NCI-H226 (cell line): ENCODE measurements around the gene POMT2.
"Not testable (repeated sequence)": the region's sequence is repeated elsewhere in the genome, so short reads cannot be mapped to it uniquely, and the experiment has no call there.

Source experiments
- DNase-seq: peaks from one replicate; pipeline ENCODE4 v3.0.0-alpha.2; 2015

Gene POMT2

DNA sequence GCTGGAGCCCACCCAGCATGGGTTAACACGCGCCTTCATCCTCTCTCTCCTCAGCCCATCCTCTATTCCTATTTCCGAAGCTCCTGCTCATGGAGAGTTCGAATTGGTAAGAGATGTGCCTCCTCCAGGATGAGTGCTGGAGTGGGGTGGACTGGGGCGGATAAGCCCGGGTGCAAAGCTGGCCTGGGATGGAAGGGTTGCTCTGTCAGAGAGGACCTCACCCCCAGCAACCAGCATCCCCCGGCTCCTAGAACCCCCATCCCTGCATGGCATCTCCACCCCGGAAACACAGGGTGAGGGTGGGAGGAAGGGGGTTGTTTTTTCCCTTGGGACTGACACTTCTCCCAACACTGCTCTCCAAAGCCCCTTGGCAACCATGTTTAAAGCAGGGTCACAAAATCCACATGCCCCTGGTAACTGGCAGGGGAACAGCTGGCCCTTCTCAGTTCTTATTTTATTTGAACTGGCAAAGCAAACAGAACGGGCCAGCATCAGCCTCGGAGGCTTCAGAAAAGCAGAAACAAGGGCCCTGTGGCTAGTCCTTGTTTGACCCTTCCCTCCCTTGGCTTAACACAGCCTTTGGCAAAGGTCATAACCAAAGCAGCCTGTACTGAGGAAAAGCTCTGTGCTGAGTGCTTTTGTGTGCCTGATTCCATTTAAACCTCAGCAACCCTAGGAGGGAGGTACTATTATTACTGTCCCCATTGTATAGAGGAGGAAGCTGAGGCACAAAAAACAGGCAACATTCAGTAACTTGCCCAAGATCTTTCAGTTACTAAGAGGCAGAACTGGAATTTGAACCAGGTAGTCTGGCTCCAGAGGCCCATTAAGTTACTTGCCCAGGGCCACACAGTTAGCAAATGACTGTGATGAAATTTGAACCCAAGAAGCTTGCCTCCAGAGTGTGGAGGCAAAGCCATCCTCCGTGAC is 4.4 kb upstream of the POMT2 start:
- DNase-seq = no peak

DNA sequence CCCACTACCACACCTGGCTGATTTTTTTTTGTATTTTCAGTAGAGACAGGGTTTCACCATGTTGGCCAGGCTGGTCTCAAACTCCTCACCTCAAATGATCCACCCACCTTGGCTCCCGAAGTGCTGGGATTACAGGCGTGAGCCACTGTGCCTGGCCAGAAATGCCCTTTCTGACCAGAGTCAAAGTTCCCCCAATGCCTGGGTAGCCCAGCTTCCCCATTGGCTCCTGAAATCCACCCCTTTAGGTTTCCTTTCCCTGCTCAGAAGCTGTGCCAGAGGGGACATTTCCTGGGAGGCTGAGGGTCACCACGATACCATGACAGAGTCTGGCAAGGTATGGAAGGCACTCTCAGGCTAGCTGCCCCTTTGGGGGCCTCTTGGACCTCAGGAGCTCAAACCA is 3.6 kb upstream of the POMT2 start:
- no peak for DNase-seq

DNA sequence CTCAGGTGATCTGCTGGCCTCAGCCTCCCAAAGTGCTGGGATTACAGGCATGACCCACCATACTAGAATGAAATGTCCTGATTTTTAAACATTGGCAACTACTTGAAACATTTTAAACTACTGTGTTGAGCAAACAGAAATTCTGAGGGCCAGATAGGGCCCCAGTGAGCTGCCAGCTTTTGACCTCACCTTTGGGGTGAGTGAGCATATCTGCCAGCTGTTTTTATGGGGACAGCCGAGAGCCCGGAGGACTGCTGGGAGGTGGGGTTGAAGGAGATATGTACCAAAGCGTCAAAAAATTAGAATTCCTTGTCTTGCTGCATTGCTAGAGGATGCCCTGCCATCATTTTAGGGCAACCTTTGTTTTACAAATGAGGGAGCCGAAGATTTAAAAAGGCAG is 2.9 kb upstream of the POMT2 start:
- no peak for DNase-seq

DNA sequence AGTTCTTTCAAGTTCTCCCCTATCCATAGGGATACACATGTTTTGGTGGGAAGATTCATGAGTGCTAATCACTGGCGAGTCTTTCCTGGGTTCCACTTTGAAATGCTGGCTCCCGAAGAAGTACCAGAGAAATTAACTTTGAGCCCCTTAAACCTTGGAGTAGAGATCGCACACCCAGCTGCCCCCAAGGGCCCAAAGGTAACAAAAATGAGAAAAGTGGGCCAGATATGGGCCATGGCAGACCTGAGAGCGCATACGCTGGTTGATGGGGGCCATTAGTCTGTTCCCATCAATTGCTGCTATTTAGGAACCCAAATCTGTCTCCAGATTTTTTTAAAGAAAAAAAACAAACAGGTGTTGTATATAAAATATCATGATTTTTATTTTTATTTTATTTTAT is 2.3 kb upstream of the POMT2 start:
- no peak for DNase-seq

DNA sequence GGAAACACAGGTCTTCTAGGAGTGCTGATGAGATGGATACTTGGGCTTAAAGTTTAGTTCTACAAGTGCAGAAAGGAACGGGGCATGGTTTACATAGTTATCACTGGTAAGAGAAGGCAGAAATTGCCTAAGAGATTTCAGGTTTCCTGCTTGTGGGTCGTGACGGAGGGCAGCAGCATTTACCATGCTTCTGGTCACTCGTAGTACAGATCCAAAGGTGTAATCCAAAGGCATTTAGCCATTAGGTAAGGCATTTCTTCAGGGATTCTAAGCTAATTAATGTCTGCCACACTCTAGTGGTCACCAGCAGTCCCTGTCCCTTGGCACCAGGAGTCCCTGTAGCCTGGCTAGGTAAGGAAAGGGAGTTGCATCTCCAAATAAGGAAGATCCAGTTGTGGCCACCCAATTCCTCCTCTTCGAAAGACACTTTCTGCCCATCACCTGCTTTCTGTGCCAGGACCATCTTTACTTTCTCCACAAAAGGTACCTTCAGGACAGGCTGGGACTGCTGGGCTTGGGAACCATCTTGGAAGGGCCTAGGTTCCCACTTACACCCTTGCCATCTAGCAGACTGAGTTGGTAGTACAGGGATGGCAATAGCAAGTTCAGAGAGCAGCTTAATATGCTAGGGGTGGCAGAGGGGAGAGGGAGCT is 1.7 kb upstream of the POMT2 start:
- DNase-seq = no peak

DNA sequence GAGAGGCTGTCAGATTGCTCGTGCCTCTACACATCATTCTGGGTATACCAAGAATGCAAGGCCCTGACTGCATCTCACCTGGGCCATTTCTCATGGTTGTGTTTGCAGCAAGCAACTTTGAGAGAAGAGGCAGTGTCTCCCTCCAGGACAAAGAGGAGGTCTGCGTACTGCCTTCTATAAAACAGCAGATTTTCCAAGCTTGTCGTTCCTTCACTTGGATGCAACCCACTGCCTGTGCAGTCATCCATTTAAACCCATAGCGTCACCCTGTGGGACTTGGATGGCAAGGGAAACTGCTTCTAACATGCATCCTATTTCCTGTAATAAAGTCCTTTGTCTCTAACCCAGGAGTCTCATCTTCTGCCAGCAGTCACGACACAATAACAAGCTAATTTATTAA is 1.3 kb downstream of the POMT2 start:
- no peak for DNase-seq

DNA sequence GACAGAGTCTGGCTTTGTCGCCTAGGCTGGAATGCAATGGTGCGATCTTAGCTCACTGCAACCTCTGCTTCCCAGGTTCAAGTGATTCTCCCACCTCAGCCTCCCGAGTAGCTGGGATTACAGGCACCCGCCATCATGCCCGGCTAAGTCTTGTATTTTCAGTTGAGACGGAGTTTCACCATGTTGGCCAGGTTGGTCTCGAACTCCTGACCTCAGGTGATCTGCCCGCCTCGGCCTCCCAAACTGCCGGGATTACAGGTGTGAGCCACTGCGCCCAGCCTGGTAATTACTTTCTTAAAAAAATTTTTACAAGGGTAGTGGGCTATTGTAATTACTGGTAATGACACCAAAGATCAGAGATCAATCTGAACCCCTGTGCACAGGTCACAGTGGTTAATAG is 1.9 kb downstream of the POMT2 start:
- not testable (repeated sequence) for DNase-seq

DNA sequence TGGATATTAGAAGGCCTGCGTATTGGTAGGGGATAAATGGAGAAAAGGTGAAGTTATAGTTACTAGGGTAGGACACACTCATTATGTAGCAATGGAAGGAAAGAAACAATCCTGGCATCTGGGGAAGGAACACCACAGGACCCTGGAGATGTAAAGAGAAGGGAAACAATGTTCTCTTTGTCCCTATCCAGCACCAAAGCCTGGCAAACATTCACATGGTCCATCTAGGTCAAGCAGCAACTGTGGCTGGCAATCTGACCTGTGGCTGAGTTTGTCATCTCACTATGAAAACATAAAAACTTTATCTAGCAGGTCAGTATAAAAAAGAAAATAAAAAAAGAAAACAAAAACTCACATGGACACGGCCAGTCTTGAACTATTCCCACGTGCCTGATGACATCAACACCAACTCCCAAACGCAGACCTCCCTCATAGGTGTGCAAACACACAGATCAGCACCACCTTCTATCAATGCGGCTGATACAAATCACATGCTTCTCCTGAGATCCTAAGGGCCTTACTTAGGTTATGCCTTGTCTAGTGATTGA is 2.6 kb downstream of the POMT2 start:
- no peak for DNase-seq

DNA sequence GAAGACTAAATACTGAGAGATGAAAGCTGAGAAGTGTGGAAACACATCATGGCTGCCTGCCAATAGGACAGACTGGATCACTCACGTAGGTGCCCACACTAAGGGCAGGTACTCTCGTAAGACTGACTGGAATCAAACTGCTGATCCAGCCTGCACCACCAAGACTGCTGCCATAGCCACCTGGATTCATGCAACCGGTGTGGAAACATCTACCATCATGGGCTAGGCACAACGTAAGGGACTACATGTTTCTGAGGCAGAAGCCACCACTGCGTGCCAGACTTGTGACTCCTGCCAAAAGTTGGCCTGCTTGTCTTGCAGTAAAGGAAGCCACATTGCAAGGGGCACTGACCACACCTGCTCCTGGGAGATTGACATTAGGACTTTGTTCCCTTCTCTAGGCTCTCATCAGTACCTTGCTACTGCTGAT is 3.8 kb downstream of the POMT2 start:
- no peak for DNase-seq

DNA sequence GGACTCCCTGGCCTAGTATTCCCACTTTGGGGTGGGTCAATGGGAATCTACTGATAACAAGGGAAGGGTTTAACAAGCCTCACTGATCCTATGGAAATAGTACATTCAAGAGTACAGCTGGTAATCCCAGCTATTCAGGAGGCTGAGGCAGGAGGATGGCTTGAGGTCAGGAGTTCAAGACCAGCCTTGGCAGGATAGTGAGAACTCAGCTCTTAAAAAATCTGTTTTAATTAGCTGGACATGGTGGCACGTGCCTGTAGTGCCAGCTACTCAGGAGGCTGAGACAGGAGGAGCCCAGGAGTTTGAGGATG is 4.5 kb downstream of the POMT2 start:
- no peak for DNase-seq

DNA sequence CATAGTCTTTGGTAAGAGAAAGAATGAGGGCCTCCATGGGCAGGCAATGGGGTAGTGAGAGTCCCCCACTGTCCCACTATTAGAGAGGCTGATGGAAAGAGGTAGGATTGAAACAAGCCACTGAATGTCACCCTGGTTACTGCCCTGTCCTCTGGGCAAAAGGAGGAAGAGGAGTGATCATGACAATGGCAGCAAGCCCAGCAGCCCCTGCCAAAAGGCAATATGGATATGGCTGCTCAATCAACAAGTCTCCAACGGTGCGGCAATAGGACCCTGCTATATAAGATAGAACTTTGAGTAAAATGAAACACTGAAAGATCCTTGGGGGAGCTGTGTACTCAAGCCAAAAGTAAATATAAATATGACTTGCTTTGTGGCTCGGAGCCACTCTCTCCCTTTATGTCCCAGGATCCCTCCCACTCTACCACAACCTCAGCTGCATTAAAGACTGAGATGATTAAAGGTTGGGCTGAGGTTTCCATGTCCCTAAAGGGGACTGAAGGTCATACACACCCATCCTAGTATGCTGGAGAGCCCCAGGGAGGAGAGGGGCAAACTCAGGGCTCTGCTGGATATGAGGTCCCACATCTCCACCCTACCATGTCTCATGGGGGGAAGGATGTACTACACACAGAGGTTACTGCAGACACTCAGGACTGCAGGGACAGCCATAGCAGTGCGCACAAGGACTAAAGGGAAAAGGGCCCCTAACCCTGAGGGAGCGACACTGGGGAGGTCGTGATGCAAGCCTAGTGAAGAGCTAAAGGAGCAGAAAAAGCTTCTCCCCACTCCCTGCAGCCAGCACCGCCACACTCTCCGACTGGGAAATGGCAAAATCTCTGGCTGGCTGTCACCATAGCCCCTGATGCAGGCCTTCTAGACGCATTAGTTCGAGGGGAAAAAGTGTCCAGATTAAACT is 5.9 kb downstream of the POMT2 start:
- DNase-seq = no peak

DNA sequence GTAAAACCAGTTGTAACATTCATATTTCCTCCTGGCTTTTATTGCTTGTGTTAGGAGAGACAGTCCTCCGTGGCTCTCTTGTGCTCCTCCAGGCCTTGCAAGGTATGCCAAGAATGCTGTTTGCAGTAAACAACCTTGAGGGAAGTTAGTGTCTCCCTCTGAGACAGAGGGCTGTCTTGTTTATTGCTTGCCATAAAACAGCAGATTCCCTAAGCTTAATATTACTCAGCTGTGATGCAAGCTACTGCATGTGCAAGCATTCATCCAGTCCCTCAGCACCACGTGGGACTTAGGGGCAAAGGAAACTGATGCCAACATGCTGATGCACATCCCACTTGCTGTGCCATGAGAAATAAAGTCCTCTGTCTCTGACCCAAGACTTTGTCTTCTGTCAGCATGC is 6.6 kb downstream of the POMT2 start:
- DNase-seq = peak; percentile 59

DNA sequence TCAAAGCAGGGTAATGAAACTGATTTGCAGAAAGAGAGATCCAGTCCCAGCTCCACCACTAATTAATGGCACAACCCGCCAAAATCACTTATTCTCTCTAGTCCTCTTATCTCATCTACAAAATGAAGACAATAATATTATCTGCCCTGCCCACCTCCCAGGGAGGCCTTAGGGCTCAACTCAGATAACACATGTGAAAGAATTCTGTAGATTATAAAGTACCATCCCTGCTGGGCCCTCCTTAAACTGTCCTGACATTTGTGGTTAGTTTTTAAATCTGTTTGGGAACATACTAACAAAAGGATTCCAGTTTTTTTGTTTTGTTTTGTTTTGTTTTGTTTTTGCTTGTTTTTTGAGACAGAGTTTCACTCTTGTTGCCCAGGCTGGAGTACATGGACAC is 7.3 kb downstream of the POMT2 start:
- DNase-seq = no peak

DNA sequence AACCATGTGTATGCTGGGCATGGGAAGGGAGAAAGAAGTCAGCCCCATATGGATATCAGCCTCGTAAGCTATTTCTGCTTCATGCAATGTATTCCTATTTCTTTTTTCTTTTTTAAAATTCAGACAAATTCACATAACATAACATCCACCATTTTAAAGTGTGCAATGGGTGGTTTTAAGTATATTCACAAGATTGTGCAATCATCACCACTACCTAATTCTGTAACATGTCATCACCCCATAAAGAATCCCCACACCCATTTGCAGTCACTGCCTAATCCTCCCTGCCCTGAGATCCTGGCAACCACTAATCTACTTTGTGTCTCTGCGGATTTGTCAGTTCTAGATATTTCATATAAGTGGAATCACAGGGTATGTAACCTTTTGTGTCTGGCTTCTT is 9.5 kb downstream of the POMT2 start:
- no peak for DNase-seq

DNA sequence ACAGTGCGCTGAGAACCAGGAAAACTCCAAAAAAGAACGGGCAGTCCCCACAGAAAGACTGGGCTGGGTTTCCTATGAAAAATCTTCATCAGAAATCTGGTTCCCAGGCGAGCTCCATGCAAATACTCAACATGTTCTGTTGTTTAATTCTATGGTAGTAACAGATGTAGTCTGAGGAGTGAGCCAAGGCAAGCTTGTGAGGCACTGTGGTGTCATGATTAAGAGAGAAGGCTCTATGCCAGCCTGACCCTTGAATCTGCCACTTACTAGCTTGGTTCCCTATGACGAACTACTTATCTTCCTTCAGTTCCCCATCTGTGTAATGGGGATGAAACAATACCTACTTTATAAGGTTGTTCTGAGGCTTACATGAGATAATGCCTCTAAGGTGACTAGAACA is 10.7 kb downstream of the POMT2 start:
- DNase-seq = no peak

DNA sequence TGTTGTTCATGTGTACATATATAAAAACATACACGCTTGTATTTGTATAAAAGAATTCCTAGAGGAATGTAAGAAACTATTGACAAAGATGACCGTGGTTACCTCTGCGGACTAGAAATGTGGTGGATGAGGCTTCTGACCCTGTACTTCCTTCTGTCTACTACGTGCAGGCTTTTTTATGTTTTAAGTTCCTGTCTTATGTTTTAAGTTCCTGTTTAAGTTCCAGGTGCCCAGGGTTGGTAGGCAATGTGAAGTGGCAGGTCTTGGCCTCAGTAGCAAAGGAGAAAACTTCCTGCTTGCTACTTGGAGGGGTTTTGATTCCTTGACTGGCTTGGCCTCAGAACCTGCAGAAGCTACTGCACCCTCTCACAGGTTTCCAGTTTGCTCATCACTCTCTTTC is 11.6 kb downstream of the POMT2 start:
- DNase-seq = no peak

DNA sequence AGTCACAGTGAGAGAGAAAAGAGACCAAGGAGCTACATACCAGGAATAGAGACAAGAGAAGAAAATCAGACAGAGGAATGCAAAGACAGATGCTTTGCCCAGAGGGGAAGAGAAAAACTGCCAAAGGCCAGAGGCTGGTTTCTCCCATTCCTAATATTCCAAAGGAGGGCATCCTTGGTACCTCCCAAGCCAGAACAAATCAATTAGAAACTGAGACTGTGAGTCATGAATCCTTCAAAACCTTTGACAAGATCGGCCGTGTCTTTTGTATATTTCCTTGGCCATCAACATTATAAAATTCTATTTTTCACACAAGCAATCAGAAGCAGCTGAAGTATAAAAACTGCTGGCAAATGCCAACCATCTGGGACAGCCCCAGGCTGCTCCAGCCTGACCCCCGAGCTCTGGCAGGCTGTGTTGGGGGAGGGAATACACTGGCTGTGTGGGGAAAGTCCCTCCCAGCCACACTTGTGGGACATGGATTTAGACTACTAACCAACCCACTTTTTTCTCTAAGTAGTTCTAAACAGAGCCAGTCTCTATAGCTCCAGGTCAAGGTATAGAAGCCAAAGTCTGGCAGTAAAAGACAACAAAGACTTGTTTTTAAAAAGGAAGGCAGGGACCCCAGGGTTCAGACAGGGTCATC is 13.7 kb downstream of the POMT2 start:
- DNase-seq = no peak

DNA sequence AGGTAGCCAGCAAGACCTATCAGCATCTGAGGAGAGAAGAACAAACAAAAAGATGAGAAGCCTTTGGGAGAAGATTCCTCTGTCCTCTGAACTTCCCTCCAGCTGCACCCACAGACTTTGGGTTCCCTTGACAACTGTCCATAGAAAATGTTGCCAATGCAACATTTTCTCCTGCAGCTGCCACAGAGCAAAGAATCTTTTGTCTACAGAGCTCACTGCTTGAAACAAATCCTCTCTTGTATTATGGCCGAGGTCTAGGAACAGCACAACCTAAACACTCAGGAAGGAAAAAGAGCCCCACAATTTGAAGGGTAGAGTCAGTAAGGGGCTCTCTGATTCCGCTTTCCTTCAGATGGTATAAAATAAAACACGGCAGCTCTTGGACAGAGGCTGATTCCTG is 14.3 kb downstream of the POMT2 start:
- no peak for DNase-seq

DNA sequence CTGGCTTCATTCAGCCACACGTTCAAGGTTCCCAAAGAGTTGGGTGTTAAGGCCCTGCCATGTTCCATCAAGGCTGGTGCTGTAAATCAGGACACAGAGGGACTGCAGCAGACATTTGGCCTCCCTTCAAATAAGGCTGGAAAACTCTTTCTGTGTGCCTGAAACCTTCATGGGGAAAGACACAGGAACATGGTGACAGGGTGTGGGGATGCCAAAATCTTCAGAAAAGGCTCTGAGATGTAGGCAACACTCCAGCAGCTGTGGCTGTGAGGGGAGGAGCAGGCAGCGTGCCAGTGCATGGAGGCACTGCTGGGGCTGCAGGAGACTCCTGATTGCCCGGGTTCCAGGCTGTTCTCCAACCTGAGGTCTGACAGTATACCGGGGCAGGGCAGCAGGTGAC is 15.0 kb downstream of the POMT2 start:
- no peak for DNase-seq

DNA sequence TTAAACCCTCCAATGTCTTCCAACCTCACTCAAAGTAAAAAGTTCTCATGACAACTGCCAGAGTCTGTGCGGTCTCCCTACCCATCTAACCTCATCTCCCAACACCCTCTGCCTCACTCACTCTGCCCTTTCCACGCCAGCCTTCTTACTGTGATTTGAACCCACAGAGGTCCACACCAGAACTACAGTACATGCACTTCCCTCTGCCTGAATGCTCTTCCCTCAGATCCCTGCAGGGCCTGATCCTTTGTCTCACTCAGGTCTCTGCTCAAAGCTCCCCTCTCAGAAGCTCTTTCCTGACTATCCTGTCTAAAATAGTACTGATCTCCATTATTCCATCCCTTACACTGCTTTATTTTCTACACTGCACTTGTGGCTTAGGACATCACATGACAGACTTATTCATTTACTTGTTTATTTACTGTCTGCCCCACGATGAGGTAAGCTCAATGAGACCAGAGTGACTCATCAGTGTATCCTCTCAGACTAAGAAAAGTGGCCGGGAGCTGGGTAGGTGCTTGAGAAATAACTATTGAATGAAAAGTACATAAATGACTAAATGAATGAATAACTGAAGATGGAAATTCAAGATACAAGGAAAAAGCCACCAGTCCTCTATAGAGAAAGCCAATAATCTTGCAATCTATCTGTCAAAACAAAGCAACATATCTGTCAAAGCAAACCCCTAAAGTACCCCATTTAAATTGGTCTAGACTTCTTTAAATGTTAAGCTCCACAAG is 17.1 kb downstream of the POMT2 start:
- peak; percentile 76 for DNase-seq

DNA sequence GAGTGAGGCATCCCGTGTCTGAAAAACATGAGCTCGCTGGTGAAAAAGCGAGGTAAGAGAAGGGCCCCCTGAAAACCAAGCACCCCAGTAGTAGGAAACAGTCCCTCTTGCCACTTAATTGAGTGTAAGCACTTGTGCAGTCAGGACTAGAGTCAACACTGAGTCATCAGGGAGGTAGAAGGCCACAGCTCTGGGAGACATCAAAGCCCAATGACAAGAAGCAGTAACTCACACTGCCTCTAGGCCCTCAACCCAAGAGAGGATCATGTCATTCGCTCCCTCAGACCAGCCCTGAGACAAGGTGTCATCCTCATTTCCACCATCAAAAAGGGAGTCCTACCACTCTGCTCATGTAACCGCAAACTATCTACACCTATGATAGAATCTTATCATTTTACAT is 17.8 kb downstream of the POMT2 start:
- DNase-seq = no peak

DNA sequence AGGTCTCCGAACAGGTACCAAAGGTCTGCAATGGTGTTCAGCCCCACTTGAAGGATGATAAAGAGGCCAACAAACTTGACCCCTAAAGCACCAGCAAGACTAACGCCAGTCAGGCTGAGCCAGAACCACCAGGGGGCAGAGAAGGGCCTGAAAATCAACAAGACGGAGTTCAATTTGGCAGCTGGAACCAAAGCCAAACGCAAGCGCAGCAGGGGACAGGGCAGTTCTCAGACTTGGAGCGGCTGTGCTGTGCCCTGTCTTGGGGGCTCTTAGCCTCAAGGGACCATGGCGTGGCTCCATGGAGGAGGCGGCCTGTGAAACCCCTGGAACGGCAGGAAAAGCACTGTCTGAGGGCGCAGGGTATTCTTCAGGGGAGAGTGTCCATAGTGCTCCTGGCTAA is 19.6 kb downstream of the POMT2 start:
- no peak for DNase-seq
